ENCODE measurements around the gene PNLDC1.

PNLDC1 gene

GRCh38 chr6:159758031-159759001, 41.8 kb upstream of the PNLDC1 start:
- no peak for TF ChIP-seq CTCF (IDR thresholded peaks at IDR 0.05; ENCODE audit: insufficient read depth, missing control alignments)
- FAIRE-seq (no peak), DNase-seq (ENCODE audit: insufficient read length, low spot score) (no peak)

- FAIRE-seq (no peak), DNase-seq (ENCODE audit: insufficient read length, low spot score) (no peak)
- TF ChIP-seq CTCF (IDR thresholded peaks at IDR 0.05; ENCODE audit: insufficient read depth, missing control alignments): no peak
Observed at GRCh38 chr6:159759645-159760044, 40.4 kb upstream of the PNLDC1 start.

- DNase-seq (ENCODE audit: insufficient read length, low spot score): no peak
- no peak for TF ChIP-seq CTCF (IDR thresholded peaks at IDR 0.05; ENCODE audit: insufficient read depth, missing control alignments)
- FAIRE-seq: no peak
Observed at GRCh38 chr6:159760602-159761057, 39.4 kb upstream of the PNLDC1 start.

- no peak for DNase-seq (ENCODE audit: insufficient read length, low spot score)
- no peak for TF ChIP-seq CTCF (IDR thresholded peaks at IDR 0.05; ENCODE audit: insufficient read depth, missing control alignments)
- no peak for FAIRE-seq
Observed at GRCh38 chr6:159761129-159761872, 38.8 kb upstream of the PNLDC1 start.

- TF ChIP-seq CTCF (IDR thresholded peaks at IDR 0.05; ENCODE audit: insufficient read depth, missing control alignments): no peak
- DNase-seq (ENCODE audit: insufficient read length, low spot score) (peak; percentile 83), FAIRE-seq (no peak)
Observed at GRCh38 chr6:159761873-159762680, 38.0 kb upstream of the PNLDC1 start, which contains the start of gene ACAT2. ACAT2 (plus strand) TSS chr6:159762045; CDS start chr6:159762088, 43 bp downstream.

GRCh38 chr6:159762681-159763293, 37.3 kb upstream of the PNLDC1 start:
- DNase-seq (ENCODE audit: insufficient read length, low spot score) (no peak), FAIRE-seq (no peak)
- TF ChIP-seq CTCF (IDR thresholded peaks at IDR 0.05; ENCODE audit: insufficient read depth, missing control alignments): no peak

Data from D721Med (cell line).